ENCODE measurements around the gene CRK.

Gene CRK

DNA sequence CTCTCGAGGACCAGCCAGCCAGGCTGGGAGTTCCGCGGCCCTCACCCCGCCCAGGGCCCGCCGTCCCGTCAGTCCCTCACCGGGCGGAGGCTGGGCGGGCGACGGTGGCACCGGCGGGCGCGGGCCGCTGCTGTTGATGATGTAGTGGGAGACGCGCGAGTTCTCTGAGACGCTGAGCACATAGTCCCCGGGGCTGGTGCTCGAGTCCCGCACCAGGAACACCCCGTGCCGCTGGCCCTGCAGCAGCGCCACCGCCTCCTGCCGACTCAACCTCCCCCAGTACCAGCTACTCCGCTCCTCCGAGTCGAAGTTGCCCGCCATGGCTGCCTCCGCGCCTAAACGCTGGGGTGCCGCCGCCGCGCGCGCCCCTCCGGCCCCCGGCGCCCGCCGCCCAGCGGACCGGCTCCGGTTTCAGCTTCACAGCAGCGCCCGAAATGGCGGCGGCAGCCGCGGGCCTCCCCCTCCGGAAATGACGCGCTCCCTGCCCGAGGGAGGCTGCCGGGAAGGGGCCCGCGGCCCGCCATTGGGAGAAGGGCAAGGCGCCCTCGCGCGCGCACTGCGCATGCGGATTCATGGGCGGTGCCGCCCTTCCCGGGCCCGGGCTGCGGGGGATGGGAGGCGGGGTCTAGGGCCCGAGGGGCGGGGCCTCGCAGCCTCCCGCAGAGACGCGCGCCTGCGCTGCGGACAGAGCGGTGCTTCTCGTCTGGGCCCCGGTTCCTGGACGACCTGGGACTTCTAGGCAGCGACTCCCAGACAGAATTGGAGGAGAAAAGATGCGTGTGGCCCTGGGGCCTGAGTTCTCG is at the start of gene CRK:
Gene CRK (minus strand): TSS at position 436 of the 803 bp plus-strand sequence. CDS start 115 bp downstream, at position 321.
- peak; percentile 91 for DNase-seq

- no peak for DNase-seq
Observed at GRCh38 chr17:1505586-1505985, 49.6 kb upstream of the CRK start.

DNA sequence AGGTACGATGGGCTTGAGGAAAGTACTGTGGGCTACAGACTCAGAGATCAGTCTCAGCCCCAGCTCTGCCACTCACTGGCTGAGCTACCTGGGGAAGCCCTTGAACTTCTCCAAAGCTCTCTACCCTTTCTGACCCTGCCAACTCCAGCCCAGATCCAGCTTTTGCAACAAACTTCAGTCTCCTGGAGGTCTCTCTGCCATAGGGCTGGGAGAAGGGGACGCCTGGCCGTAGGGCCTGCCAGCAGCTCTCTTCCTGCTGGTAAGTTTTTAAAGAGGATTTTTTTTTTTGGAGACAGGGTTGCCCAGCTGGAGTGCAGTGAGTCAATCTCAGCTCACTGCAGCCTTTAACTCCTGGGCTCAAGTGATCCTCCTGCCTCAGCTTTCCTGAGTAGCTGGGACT is 48.8 kb upstream of the CRK start:
- DNase-seq: no peak

- DNase-seq: no peak
Observed at GRCh38 chr17:1503699-1504098, 47.7 kb upstream of the CRK start.

DNA sequence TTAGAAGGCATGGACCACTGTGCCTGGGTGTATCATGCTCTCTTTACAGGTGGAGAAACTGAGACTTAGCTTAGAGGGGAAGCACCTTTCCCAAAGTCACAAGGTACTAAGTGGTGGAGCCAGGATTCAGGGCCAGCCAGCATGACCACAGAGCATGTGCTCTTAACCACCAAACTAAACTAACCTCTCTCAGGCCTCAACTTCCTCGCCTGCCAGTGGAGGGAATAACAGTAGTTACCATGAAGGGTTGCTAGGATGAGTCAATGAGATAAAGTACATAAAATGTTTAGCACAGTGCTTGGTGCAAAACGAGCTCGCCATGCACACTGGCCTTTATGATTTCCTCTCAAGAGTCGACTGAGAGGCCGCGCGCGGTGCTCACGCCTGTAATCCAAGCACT is 42.8 kb upstream of the CRK start:
- no peak for DNase-seq

GRCh38 chr17:1498233-1498632 is 42.2 kb upstream of the CRK start:
- DNase-seq: no peak

DNA sequence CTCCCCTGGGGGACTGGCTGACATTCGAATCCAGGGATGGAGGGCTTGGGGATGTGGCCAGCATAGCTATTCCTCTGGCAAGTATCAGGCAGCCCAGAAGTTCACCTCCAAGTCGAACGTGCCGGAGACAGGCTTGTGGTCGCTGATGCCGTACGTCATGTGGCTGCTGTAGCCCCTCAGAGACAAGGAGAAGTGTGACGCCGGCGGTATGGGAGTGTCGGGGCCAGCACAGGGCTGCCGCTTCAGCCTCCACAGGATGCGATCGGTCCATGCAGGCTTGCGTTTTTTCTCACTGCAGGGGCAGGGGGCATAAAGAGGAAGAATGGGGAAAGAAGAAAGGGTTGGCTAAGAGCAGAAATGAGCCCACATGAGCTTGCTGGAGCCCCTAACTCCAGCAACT is 41.8 kb upstream of the CRK start:
- DNase-seq: no peak

DNA sequence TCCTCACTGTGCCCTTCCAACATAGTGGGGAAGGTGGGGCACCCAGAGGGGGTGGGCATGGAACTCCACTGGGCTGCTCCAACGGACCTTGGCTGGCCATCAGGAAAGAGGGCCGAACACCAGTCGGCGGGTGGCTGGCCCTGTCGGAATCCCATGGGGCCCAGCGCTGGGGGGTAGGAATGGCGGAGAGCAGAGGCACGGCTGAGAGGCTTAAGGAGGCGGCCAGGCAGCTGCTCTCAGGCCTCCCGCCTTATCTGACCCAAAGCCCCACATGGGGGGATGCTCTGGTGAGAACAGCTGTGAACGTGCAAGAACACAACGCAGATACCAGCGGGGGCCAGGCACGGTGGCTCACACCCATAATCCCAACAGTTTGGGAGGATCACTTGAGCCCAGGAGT is 40.8 kb upstream of the CRK start:
- DNase-seq: no peak

DNA sequence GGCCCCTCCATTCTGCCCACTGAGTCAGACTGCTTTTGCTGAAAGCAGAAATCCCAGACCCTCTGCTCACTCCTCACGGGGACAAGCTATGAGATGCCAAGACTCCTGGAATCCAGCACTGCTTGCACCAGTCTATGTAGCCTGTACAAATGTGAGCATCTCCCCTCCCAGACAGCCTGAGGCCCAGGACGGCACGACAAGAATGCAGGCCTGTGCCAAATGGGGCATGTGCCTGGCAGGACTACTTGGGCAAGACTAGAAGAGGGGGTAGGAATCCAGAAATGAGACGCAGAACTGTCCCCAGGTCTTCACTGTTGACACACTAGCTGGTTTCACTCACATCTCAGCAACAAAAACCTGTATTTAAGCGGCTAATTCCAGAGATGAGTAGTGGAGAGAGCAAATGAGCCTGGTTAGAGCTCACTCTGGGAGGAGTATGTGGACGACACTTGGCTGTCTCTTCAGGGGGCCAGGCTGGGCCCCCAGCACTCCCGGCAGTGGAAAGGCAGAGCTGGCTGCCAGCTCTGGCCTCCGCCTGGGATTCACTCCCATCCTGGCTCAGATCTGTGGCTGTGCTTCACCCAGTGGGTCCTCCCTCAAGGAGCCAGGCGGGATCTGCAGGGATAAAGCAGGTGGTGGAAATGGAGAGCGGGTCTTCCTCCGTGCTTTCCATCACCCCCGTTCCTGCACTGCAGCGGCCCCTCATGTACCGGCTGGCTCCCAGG is 39.4 kb upstream of the CRK start:
- no peak for DNase-seq

GRCh38 chr17:1494736-1495253 is 38.8 kb upstream of the CRK start:
- no peak for DNase-seq

- no peak for DNase-seq
Observed at GRCh38 chr17:1494203-1494602, 38.2 kb upstream of the CRK start.

GRCh38 chr17:1493291-1493980 is 37.4 kb upstream of the CRK start:
- no peak for DNase-seq

- DNase-seq: no peak
Observed at GRCh38 chr17:1492249-1493206, 36.5 kb upstream of the CRK start, which contains the start of gene MYO1C. Gene MYO1C, minus strand, starts transcription at chr17:1492686. Its CDS starts 199 bp downstream, at chr17:1492487.

DNA sequence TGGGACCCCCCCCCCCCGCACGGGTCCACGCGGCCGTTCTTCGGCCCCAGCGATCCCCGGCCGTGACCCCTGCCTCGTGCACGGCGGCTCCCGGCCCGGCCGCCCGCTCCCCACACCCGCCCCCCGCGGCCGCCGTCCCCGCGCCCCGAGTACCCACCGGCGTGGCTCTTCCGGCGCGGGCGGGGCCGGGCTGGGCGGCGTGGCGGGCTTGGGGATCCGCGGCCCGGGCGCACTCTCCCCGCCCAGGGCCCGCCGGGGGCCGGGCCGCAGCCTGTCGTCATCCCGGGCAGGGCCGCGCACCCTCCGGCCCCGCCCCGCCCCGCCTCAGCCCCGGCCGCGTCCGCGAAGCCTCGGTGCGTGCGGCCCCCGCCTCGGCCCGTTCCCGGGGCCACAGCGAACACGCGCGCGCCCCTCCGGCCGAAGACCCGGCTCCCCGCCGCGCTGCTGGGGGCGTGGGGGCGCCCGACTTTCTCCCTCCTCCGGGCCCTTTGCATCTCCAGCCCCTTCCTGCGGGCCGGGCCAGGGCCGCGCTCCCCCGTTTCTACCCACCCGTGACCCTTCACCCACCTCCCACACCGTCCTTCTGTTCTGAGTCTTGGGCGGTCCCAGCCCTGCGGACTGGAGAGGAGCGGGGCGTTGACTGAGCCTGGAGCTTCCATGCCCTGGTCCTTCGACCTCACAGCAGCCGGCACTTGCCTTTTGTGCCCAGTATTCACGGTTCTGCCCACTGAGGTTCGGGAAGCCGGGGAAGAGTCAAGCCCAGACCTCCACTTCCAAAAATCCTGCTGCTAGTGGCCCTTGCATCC is 35.6 kb upstream of the CRK start:
- no peak for DNase-seq

DNA sequence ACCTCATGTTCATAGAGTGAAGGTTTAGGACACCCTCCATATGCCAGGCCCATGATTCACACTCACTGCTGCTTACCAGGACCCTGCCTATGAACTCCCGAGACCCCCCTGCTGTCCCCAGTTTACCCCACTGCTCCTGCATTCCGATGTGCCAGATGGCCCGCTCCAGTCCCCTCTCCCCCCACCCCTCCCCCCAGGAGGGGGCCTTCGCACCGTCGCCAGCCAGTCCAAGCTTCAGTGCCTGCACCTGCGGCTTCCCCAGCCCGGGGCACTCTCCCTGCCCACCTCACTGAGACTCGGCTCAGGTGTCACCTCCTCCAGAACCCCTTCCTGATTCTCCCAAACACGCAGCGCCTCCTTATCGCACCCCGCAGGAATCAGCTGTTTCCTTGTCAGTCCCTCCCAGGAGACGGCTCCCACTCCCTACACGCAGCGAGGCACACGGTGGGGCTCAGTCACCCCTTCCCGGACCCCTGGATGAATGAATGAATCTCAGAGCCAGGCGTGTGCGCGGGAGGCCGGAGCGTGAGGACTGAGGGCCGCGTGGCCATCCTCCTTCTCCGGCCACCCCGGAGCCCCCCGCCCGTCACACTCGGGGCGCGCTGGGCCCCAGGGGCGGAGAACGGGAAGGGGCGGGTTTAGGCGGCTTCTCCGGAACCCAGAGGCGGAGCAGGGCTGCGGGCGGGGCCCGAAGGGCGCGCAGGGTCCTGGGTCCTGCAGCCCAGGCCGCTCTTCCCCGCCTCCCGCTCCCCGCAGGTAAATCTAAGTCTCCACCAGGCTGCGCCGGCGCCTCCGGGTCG is 34.8 kb upstream of the CRK start:
- DNase-seq: peak; percentile 84

- DNase-seq: no peak
Observed at GRCh38 chr17:1488826-1489270, 32.8 kb upstream of the CRK start.

GRCh38 chr17:1487939-1488825 is 32.1 kb upstream of the CRK start:
- peak; percentile 65 for DNase-seq

DNA sequence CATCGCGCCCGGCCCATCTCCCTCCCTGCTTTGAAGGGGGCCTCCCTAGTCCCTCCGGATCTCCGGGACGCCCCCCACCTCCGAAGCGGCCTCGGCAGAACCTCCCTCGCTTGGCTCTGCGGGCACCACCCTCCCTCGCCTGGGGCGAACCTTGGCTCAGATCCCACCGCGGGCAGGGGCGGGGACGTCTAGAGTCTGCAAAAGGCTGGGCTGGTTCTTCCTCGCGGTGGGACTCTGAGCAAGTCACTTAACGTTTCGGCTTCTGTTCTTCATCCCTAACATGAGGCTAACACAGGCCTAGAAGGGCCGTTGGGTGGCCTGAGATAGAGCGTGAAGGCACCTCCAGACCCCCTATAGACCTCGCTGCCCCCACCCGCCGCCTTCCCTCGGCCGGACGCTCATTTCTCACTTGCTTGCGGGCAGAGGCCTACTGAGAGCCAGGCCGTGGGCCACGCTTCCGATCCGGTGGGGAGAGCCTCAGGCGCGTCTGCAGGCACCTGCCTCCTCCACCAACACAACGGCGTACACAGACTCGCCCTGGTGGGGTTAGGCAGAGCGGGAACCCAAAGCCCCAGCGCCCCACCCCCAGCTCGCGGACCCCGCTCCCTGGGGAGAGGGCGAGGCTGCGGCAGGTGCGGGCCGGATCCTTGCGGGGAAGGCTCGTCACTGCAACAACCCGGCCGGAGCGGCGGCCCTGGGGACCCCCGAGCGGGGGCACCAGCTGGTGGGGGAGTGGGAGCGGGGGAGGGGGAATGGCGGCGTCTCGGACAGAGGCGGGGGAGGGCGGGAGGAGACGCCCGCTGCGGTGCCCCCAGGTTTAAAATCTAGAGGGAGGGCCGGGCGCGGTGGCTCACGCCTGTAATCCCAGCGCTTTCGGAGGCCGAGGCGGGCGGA is 31.0 kb upstream of the CRK start:
- peak; percentile 85 for DNase-seq

All from NCI-H2171 treated with DMSO at 0.1 percent for 48 hours (cell line).